Small intestine (tissue), 7 donors: ENCODE measurements around the gene SYTL5. TPM values are rescaled to one million over a fixed set of nuclear protein-coding genes. Genes with fewer than 3 reads are reported as not detected.
A peak's percentile ranks its signal among the peaks of the same experiment; 100 is the strongest.
"Not testable (repeated sequence)": the region's sequence is repeated elsewhere in the genome, so short reads cannot be mapped to it uniquely, and the experiment has no call there.

Experiments
- DNase-seq, 2 donors: peaks; one replicate each; pipeline versions ENCODE4 v3.0.0 to v3.0.0-alpha.2; 2013
- FAIRE-seq: peaks from 2 replicates; lab custom pipeline; 2012; peaks lifted over from hg19 to GRCh38; lab: Jason Lieb, UNC
- H3K27ac ChIP-seq, 3 donors: one replicate each; pipeline ENCODE4 v1.5.1; 2013; ENCODE audit warnings: low read length in 2 of 3, mild to moderate bottlenecking in 2 of 3, control low read depth in 1 of 3, inconsistent platforms in 1 of 3, low read depth in 1 of 3, moderate library complexity in 1 of 3
- H3K27me3 ChIP-seq, 3 donors: one replicate each; pipeline ENCODE4 v1.6.1; 2013; ENCODE audit warnings: low read length in 3 of 3, inconsistent platforms in 1 of 3; ENCODE audit not compliant: control insufficient read depth in 3 of 3, insufficient read depth in 3 of 3
- H3K36me3 ChIP-seq, 3 donors: one replicate each; pipeline ENCODE4 v1.6.1; 2013; ENCODE audit warnings: low read length in 3 of 3, inconsistent platforms in 1 of 3, low read depth in 1 of 3, mild to moderate bottlenecking in 1 of 3, moderate library complexity in 1 of 3; ENCODE audit not compliant: control insufficient read depth in 3 of 3, insufficient read depth in 2 of 3
- H3K4me1 ChIP-seq, 3 donors: one replicate each; pipeline ENCODE4 v1.6.1; 2013; ENCODE audit warnings: low read length in 2 of 3, inconsistent platforms in 1 of 3, low read depth in 1 of 3, mild to moderate bottlenecking in 1 of 3, moderate library complexity in 1 of 3; ENCODE audit not compliant: control insufficient read depth in 3 of 3, insufficient read depth in 2 of 3
- H3K4me3 ChIP-seq, 3 donors: one replicate each; pipeline ENCODE4 v1.5.1; 2013; ENCODE audit warnings: low read length in 3 of 3, control low read depth in 1 of 3, inconsistent platforms in 1 of 3, low read depth in 1 of 3, mild to moderate bottlenecking in 1 of 3, moderate library complexity in 1 of 3
- H3K9me3 ChIP-seq, 2 donors: one replicate each; pipeline ENCODE4 v1.6.1; 2013; ENCODE audit warnings: low read depth in 1 of 2, low read length in 1 of 2; ENCODE audit not compliant: control insufficient read depth in 2 of 2, insufficient read depth in 1 of 2
- WGBS, 3 donors: extraction: QIAGEN DNeasy Blood & Tissue Kit; methylation state at CpG; one replicate each; pipeline ENCODE4 v1.1.7; 2013; 5-methylcytosine and 5-hydroxymethylcytosine counted together
- polyA plus RNA-seq, 4 donors: library from polyadenylated mRNA; stranded (reverse) in 3 of 4; unstranded in 1 of 4; fragments of 200-250 nt in 3 of 4; fragments of 120-200 nt in 1 of 4; gene quantifications; one replicate each; pipeline versions ENCODE4 v1.2.1 to v1.2.3, GENCODE V29; 2013
- donor health status: healthy with polysubstance abuse.
- donor health status: control.
- donor health status: control.
- donor health status: Bipolar disorder and iron deficiency.
- donor health status: healthy.

Gene SYTL5
- polyA plus RNA-seq, 4 donors, result 0.76 to 4.9 (median 3.5) TPM

GRCh38 chrX:37986893-37987292, 19.5 kb upstream of the SYTL5 start:
- Histone ChIP-seq H3K4me3 (no peak overlapping the region), H3K4me1 (no peaks in the 10 kb centered on the region), H3K9me3 (no peaks in the 10 kb centered on the region), H3K36me3 (no peaks in the 10 kb centered on the region), H3K27me3 (no peaks in the 10 kb centered on the region), H3K27ac (no peak overlapping the region)
- FAIRE-seq (no peak), DNase-seq (no peak)
- WGBS, 3 donors, result 67 to 100% (median 90%) methylated on average over 1 of the region's 1 CpG

- no peaks in the 10 kb centered on the region for H3K36me3 ChIP-seq
- DNase-seq (peak; percentile 41 to 58), FAIRE-seq (no peak)
- no peaks in the 10 kb centered on the region for H3K4me1 ChIP-seq
- no peaks in the 10 kb centered on the region for H3K9me3 ChIP-seq
- no peak overlapping the region for H3K27ac ChIP-seq
- no peak overlapping the region for H3K4me3 ChIP-seq
- H3K27me3 ChIP-seq, result no peaks in the 10 kb centered on the region
Measured at GRCh38 chrX:37989304-37989703, 17.0 kb upstream of the SYTL5 start.

GRCh38 chrX:37991303-37991702, 15.1 kb upstream of the SYTL5 start:
- 69 to 86% (median 71%) methylated on average over 6 of the region's 6 CpGs for WGBS, 3 donors
- DNase-seq, H3K27me3 ChIP-seq, FAIRE-seq, H3K27ac ChIP-seq, H3K4me1 ChIP-seq, H3K9me3 ChIP-seq, H3K36me3 ChIP-seq, H3K4me3 ChIP-seq: not testable (repeated sequence)

DNA sequence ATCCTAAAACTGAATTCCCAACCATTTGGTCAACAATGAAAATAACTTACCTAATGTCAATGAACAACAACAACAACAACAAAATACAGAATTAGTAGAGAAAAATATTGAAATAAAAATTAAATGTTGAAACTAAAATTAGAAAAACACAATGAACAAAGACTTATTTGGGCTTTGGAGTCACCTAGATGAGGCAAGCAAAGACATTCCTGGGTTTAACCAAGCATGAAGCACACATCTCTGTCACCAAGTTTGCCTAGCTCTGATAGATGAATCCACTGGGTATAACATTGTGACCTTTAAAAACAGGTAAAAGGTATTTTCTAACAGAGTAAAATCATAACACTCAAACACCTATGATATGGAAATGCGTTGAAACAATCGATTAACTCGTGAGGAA, 13.2 kb upstream of the SYTL5 start:
- no peaks in the 10 kb centered on the region for H3K36me3 ChIP-seq
- H3K9me3 ChIP-seq, result no peaks in the 10 kb centered on the region
- no peaks in the 10 kb centered on the region for H3K4me1 ChIP-seq
- H3K27me3 ChIP-seq, result no peaks in the 10 kb centered on the region
- FAIRE-seq (no peak), DNase-seq (no peak)
- H3K4me3 ChIP-seq, result no peak overlapping the region
- 94 to 97% (median 94%) methylated on average over 3 of the region's 3 CpGs for WGBS, 3 donors
- no peak overlapping the region for H3K27ac ChIP-seq

DNA sequence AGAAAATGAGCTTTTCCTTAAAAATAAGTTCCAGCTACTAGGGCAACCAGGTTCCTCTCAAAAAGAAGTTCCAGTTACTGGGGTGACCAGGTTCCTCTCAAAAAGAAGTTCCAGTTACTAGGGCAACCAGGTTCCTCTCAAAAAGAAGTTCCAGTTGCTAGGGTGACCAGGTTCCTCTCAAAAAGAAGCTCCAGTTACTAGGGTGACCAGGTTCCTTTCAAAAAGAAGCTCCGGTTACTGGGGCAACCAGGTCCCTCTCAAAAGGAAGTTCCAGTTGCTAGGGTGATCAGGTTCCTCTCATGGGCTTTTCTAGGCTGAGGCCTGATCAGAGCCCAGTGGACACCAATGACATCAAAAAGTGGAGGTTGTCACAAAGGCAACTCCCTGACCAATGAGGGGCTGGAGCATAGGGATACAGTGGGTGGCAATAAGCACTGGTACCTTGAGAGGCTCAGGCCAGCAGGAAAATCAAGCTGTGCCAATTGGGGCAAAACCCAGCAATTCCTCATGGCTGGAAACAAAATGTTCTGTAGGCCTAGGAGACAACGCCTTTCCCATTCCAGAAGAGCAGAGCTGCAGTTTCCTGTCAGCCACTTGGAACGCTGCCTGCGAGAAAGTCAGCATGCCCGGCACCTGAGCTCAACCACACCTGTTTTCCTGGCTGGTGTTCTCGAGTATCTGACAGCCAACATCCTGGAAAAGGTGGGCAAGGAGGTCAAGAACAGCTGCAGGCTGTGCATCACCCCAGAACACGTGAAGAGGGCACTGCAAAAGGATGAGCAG, 12.3 kb upstream of the SYTL5 start:
- H3K9me3 ChIP-seq, result no peaks in the 10 kb centered on the region
- DNase-seq (peak in 1 of 2 donors; percentile 57), FAIRE-seq (no peak)
- 23 to 56% (median 44%) methylated on average over 7 of the region's 7 CpGs for WGBS, 3 donors
- H3K36me3 ChIP-seq, result no peaks in the 10 kb centered on the region
- no peaks in the 10 kb centered on the region for H3K27me3 ChIP-seq
- no peak overlapping the region for H3K4me3 ChIP-seq
- H3K4me1 ChIP-seq, result no peaks in the 10 kb centered on the region
- H3K27ac ChIP-seq, result peak overlapping the region in 1 of 3 donors; percentile 24

- 38 to 97% (median 80%) methylated on average over 1 of the region's 1 CpG for WGBS, 3 donors
- Histone ChIP-seq H3K36me3 (no peaks in the 10 kb centered on the region), H3K27me3 (no peaks in the 10 kb centered on the region), H3K9me3 (no peaks in the 10 kb centered on the region), H3K4me1 (no peaks in the 10 kb centered on the region), H3K27ac (no peak overlapping the region), H3K4me3 (no peak overlapping the region)
- no peak for DNase-seq
- no peak for FAIRE-seq
Measured at GRCh38 chrX:37995428-37995827, 10.9 kb upstream of the SYTL5 start.

GRCh38 chrX:37997096-37997495, 9.3 kb upstream of the SYTL5 start:
- WGBS, 3 donors, result 86 to 92% (median 91%) methylated on average over 8 of the region's 8 CpGs

DNA sequence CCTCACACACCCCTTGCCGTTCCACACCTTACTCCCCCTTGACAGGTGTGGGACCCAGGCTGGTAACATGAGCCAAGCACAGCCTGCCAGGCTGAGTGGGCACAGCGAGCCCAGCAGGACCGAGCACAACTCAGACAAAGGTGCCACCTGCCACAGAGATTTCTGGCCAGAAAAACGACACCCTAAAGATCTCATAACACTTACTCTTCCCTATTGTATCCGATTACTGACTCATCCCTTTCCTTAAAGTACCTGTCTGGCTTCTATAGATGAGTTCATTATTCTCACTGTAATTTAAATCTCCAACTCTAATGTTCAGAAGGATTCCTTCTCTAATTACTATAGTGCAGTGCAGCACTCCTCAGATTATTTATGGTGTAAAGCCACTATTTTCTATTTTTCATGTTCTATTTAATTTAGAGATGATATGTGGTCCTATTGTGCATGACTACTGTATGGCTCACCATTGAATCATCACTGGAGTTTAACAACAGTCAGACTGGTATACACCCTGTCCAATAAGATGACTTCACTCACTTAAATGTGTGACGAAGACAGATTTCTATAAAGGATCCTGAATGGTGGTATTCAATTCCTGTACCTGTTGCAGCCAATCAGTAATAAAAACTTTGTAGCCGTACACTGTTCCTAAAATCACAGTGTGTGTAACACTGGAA, 7.6 kb upstream of the SYTL5 start:
- Histone ChIP-seq H3K36me3 (no peaks in the 10 kb centered on the region), H3K4me3 (no peak overlapping the region), H3K27me3 (no peaks in the 10 kb centered on the region), H3K4me1 (no peaks in the 10 kb centered on the region), H3K27ac (no peak overlapping the region), H3K9me3 (no peaks in the 10 kb centered on the region)
- WGBS, 3 donors, result 64 to 84% (median 83%) methylated on average over 7 of the region's 7 CpGs
- FAIRE-seq (no peak), DNase-seq (no peak)

More at GRCh38 chrX:37997096-37997495, 9.3 kb upstream of the SYTL5 start:
- no peaks in the 10 kb centered on the region for H3K9me3 ChIP-seq
- no peak overlapping the region for H3K27ac ChIP-seq
- H3K27me3 ChIP-seq, result no peaks in the 10 kb centered on the region
- FAIRE-seq, result no peak
- no peaks in the 10 kb centered on the region for H3K4me1 ChIP-seq
- H3K4me3 ChIP-seq, result no peak overlapping the region
- H3K36me3 ChIP-seq, result no peaks in the 10 kb centered on the region
- DNase-seq, result no peak
